ENCODE data around the gene UTP11.
"Not testable (repeated sequence)": the region's sequence is repeated elsewhere in the genome, so short reads cannot be mapped to it uniquely, and the experiment has no call there.

The UTP11 gene

GRCh38 chr1:37974567-37974966, 38.0 kb upstream of the UTP11 start:
- TF ChIP-seq SPI1 (IDR thresholded peaks at IDR 0.05; ENCODE audit: borderline replicate concordance, low read depth): no peak
- TF ChIP-seq POLR2AphosphoS5 (IDR thresholded peaks at IDR 0.05; ENCODE audit: low read depth): no peak
- TF ChIP-seq CTCF (IDR thresholded peaks at IDR 0.05; ENCODE audit: insufficient read depth, low read length): no peak
- no peak for TF ChIP-seq GABPA (IDR thresholded peaks at IDR 0.05; ENCODE audit: low read depth)
- no peak for TF ChIP-seq REST (IDR thresholded peaks at IDR 0.05; ENCODE audit: insufficient replicate concordance, low read depth)
- Histone ChIP-seq H3K27ac (replicated peaks) (no peak overlapping the region), H3K27me3 (ENCODE audit: insufficient read depth, poor library complexity, severe bottlenecking) (no peaks in the 10 kb centered on the region), H3K4me3 (replicated peaks; ENCODE audit: insufficient read depth, low read length) (no peak overlapping the region)
- no peak for DNase-seq (ENCODE audit: low read depth in 1 of 2, low spot score in 1 of 2)

- H3K4me3 ChIP-seq (replicated peaks; ENCODE audit: insufficient read depth, low read length); H3K27me3 ChIP-seq (ENCODE audit: insufficient read depth, poor library complexity, severe bottlenecking); H3K27ac ChIP-seq (replicated peaks): not testable (repeated sequence)
- peak in 1 of 2 experiments; percentile 34 for DNase-seq (ENCODE audit: low read depth in 1 of 2, low spot score in 1 of 2)
Observed at GRCh38 chr1:37975083-37975482, 37.5 kb upstream of the UTP11 start.

GRCh38 chr1:37978541-37978940, 34.0 kb upstream of the UTP11 start:
- Histone ChIP-seq H3K4me3 (replicated peaks; ENCODE audit: insufficient read depth, low read length) (no peak overlapping the region), H3K27me3 (ENCODE audit: insufficient read depth, poor library complexity, severe bottlenecking) (no peaks in the 10 kb centered on the region), H3K27ac (replicated peaks) (no peak overlapping the region)
- no peak for DNase-seq (ENCODE audit: low read depth in 1 of 2, low spot score in 1 of 2)
- TF ChIP-seq CTCF (IDR thresholded peaks at IDR 0.05; ENCODE audit: insufficient read depth, low read length) (no peak), POLR2AphosphoS5 (IDR thresholded peaks at IDR 0.05; ENCODE audit: low read depth) (no peak), GABPA (IDR thresholded peaks at IDR 0.05; ENCODE audit: low read depth) (no peak), REST (IDR thresholded peaks at IDR 0.05; ENCODE audit: insufficient replicate concordance, low read depth) (no peak), SPI1 (IDR thresholded peaks at IDR 0.05; ENCODE audit: borderline replicate concordance, low read depth) (no peak)

GRCh38 chr1:37983546-37983945, 29.0 kb upstream of the UTP11 start:
- H3K27ac ChIP-seq (replicated peaks): no peak overlapping the region
- H3K27me3 ChIP-seq (ENCODE audit: insufficient read depth, poor library complexity, severe bottlenecking): no peaks in the 10 kb centered on the region
- H3K4me3 ChIP-seq (replicated peaks; ENCODE audit: insufficient read depth, low read length): no peak overlapping the region
- no peak for TF ChIP-seq GABPA (IDR thresholded peaks at IDR 0.05; ENCODE audit: low read depth)
- TF ChIP-seq SPI1 (IDR thresholded peaks at IDR 0.05; ENCODE audit: borderline replicate concordance, low read depth): no peak
- TF ChIP-seq REST (IDR thresholded peaks at IDR 0.05; ENCODE audit: insufficient replicate concordance, low read depth): no peak
- TF ChIP-seq CTCF (IDR thresholded peaks at IDR 0.05; ENCODE audit: insufficient read depth, low read length): no peak
- no peak for TF ChIP-seq POLR2AphosphoS5 (IDR thresholded peaks at IDR 0.05; ENCODE audit: low read depth)
- no peak for DNase-seq (ENCODE audit: low read depth in 1 of 2, low spot score in 1 of 2)

All from HL-60 (cell line).